HL-60 (cell line): ENCODE results near the gene DKK1.

ENCODE experiments used
- CTCF ChIP-seq: IDR thresholded peaks from one replicate; pipeline ENCODE4 v1.5.1; 2011; ENCODE audit warnings: low read length, control low read depth, inconsistent platforms; ENCODE audit not compliant: insufficient read depth
- REST ChIP-seq: IDR thresholded peaks from 2 replicates; pipeline ENCODE4 v1.6.1; 2012; ENCODE audit warnings: low read depth; ENCODE audit not compliant: insufficient replicate concordance

- TF ChIP-seq CTCF (peak; percentile 28), REST (no peak)
Measured at GRCh38 chr10:52308251-52309031, 5.6 kb upstream of the DKK1 start.
